ENCODE results near the gene ABHD11. TPM values are rescaled to one million over a fixed set of nuclear protein-coding genes. Genes with fewer than 3 reads are reported as not detected.
"Not testable (repeated sequence)": the region's sequence is repeated elsewhere in the genome, so short reads cannot be mapped to it uniquely, and the experiment has no call there.

Gene ABHD11
- total RNA-seq (23.2 and 27.7 TPM in 2 replicates), polyA plus RNA-seq (19.8 and 26.2 TPM in 2 replicates), polyA minus RNA-seq (19.2 and 23.1 TPM in 2 replicates)
- 12.5 TPM for total RNA-seq (2013)

- H2AFZ ChIP-seq (ENCODE audit: insufficient read depth, low read depth, low read length, poor library complexity, severe bottlenecking), result peak within 1 kb of the TSS; percentile 92
- H3K9me3 ChIP-seq (ENCODE audit: control extremely low read depth in 1 of 3, control insufficient read depth in 2 of 3, insufficient read depth in 1 of 3, low read length in 2 of 3), result peaks cover 0 to 6% (median 0%) of the 10 kb centered on the region in 3 donors
- H3K27me3 Mint-ChIP-seq, result no peaks in the 10 kb centered on the region
- under 1% methylated on average over 81 of the region's 84 CpGs for WGBS (ENCODE audit: insufficient coverage)
- H3K4me2 ChIP-seq (replicated peaks; ENCODE audit: low read depth, low read length, poor library complexity, severe bottlenecking), result peak within 1 kb of the TSS; percentile 95
- ChIA-PET CTCF (interaction anchor here (0.5 to 2.3 kb wide), 6 partner anchors 14 to 191 kb away, joined by 3 to 12 read pairs (median 5); partner anchors contain the start of gene STX1A), POLR2A (interaction anchor here (0.5 to 1.4 kb wide), 4 partner anchors 16 to 217 kb away, joined by 4 to 8 read pairs (median 5); partner anchors contain the start of genes BAZ1B and VPS37D)
- peaks cover 0 to 7% of the 10 kb centered on the region in 2 experiments for H3K36me3 ChIP-seq (replicated peaks in 1 of 2; ENCODE audit: control extremely low read depth in 1 of 2, control insufficient read depth in 1 of 2, extremely low read depth in 1 of 2, insufficient read depth in 2 of 2, low read length in 1 of 2)
- no peaks in the 10 kb centered on the region for H3K9me3 Mint-ChIP-seq (ENCODE audit: insufficient read depth)
- H3K4me1 Mint-ChIP-seq, result peaks cover 11% of the 10 kb centered on the region
- peaks cover 4% of the 10 kb centered on the region for H3K79me2 ChIP-seq (ENCODE audit: control insufficient read depth, insufficient read depth, low read length)
- H3K4me3 Mint-ChIP-seq, result peak within 1 kb of the TSS; percentile 91
- DNase-seq (peak; percentile 99), ATAC-seq (ENCODE audit: low read depth) (peak; percentile 89)
- peak within 1 kb of the TSS; percentile 61 to 94 (median 91) for H3K4me3 ChIP-seq (ENCODE audit: control extremely low read depth in 1 of 5, extremely low read depth in 1 of 5, insufficient read depth in 1 of 5, low read depth in 2 of 5, low read length in 4 of 5)
- peaks cover 8% of the 10 kb centered on the region for H4K20me1 ChIP-seq (ENCODE audit: control insufficient read depth, insufficient read depth, low read length, poor library complexity, severe bottlenecking)
- H3K9ac ChIP-seq (ENCODE audit: low read length), result peak within 1 kb of the TSS; percentile 94
- TF ChIP-seq CTCF (IDR thresholded peaks at IDR 0.05) (no peak), EZH2 (IDR thresholded peaks at IDR 0.05; ENCODE audit: borderline replicate concordance, insufficient read depth, low read depth, low read length, poor library complexity, severe bottlenecking) (no peak)
- intact Hi-C loops (cut with micrococcal nuclease), result loop anchor here (1.0 to 10.0 kb wide), 10 partner anchors 19 to 434 kb away; partner anchors contain the start of genes BAZ1B, BCL7B, BUD23 and DNAJC30
- H3K27ac ChIP-seq (ENCODE audit: low read length in 2 of 2), result peak within 1 kb of the TSS; percentile 79 to 93
- H3K27me3 ChIP-seq (replicated peaks in 1 of 4; ENCODE audit: control extremely low read depth in 1 of 4, control insufficient read depth in 3 of 4, insufficient read depth in 4 of 4, low read length in 3 of 4), result peaks cover 0 to 4% (median 0%) of the 10 kb centered on the region in 4 experiments
- H3K27ac Mint-ChIP-seq, result peak within 1 kb of the TSS; percentile 89
- H3K4me1 ChIP-seq (ENCODE audit: control insufficient read depth in 2 of 2, insufficient read depth in 2 of 2, low read length in 2 of 2), result peaks cover 4 to 18% of the 10 kb centered on the region in 2 donors
Observed at GRCh38 chr7:73738612-73739386, at the start of gene ABHD11. Gene ABHD11 (minus strand): TSS chr7:73738802. CDS start chr7:73738770, 32 bp downstream.

GRCh38 chr7:73787786-73788048 lies 49.1 kb upstream of the ABHD11 start:
- peaks cover 0 to 20% (median 2%) of the 10 kb centered on the region in 3 donors for H3K9me3 ChIP-seq (ENCODE audit: control extremely low read depth in 1 of 3, control insufficient read depth in 2 of 3, insufficient read depth in 1 of 3, low read length in 2 of 3)
- H3K27ac Mint-ChIP-seq; H3K79me2 ChIP-seq (ENCODE audit: control insufficient read depth, insufficient read depth, low read length); H3K36me3 ChIP-seq (replicated peaks in 1 of 2; ENCODE audit: control extremely low read depth in 1 of 2, control insufficient read depth in 1 of 2, extremely low read depth in 1 of 2, insufficient read depth in 2 of 2, low read length in 1 of 2); H4K20me1 ChIP-seq (ENCODE audit: control insufficient read depth, insufficient read depth, low read length, poor library complexity, severe bottlenecking); intact Hi-C loops (cut with micrococcal nuclease); H3K27ac ChIP-seq (ENCODE audit: low read length in 2 of 2); H3K4me3 ChIP-seq (ENCODE audit: control extremely low read depth in 1 of 5, extremely low read depth in 1 of 5, insufficient read depth in 1 of 5, low read depth in 2 of 5, low read length in 4 of 5); H3K4me2 ChIP-seq (replicated peaks; ENCODE audit: low read depth, low read length, poor library complexity, severe bottlenecking); ATAC-seq (ENCODE audit: low read depth); H3K4me1 Mint-ChIP-seq; H3K27me3 ChIP-seq (replicated peaks in 1 of 4; ENCODE audit: control extremely low read depth in 1 of 4, control insufficient read depth in 3 of 4, insufficient read depth in 4 of 4, low read length in 3 of 4); POLR2A ChIA-PET; H2AFZ ChIP-seq (ENCODE audit: insufficient read depth, low read depth, low read length, poor library complexity, severe bottlenecking); H3K27me3 Mint-ChIP-seq; H3K9me3 Mint-ChIP-seq (ENCODE audit: insufficient read depth); DNase-seq; H3K4me1 ChIP-seq (ENCODE audit: control insufficient read depth in 2 of 2, insufficient read depth in 2 of 2, low read length in 2 of 2); H3K9ac ChIP-seq (ENCODE audit: low read length); CTCF ChIA-PET; H3K4me3 Mint-ChIP-seq: not testable (repeated sequence)
- no CpG with 5 or more reads among the region's 1 CpG for WGBS (ENCODE audit: insufficient coverage)
